GM13976 (cell line): ENCODE measurements around the gene SEC61B.
A peak's percentile ranks its signal among the peaks of the same experiment; 100 is the strongest.

Experiments
- DNase-seq: peaks from one replicate; pipeline ENCODE4 v3.0.0; 2012; ENCODE audit warnings: low spot score
- in situ Hi-C: fragments of 300-500 bp; cut with MboI; formaldehyde crosslinking; loops from one replicate; pipeline ENCODE4 v1.12.0; 2022; ENCODE audit warnings: low sequenced_read_pairs, mixed read lengths, inconsistent platforms; ENCODE audit not compliant: unreplicated experiment
- TF ChIP-seq, protein P1 (sequence below): IDR thresholded peaks from 2 replicates; pipeline ENCODE4 v1.5.1; 2012; ENCODE audit warnings: borderline replicate concordance, mild to moderate bottlenecking; ENCODE audit not compliant: insufficient read depth; ENCODE audit errors: extremely low read depth, missing control alignments, control extremely low read depth

Gene SEC61B

DNA sequence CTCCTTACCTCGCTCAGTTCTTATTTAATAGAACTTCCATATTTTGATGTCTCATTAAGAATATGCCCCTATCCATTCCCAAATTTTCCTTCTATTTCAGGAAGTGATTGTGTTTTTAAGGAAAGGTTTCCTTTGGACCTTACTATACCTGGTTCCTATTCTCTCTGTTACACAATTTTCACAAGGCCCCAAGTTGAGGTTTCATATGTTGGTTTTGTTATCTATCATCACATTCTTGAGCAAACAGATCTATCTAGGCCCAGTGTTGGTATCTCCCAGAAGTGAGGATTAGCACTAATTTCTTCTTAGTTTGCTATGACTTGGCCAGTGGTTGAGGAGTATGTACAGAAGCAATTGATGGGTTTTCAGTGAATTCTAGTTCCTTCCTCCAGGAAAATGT, 41.9 kb upstream of the SEC61B start:
- in situ Hi-C loops: loop anchor here (10.0 to 25.0 kb wide), 4 partner anchors 632 to 1132 kb away; partner anchors contain the start of gene NR4A3
- TF ChIP-seq, protein P1, sequence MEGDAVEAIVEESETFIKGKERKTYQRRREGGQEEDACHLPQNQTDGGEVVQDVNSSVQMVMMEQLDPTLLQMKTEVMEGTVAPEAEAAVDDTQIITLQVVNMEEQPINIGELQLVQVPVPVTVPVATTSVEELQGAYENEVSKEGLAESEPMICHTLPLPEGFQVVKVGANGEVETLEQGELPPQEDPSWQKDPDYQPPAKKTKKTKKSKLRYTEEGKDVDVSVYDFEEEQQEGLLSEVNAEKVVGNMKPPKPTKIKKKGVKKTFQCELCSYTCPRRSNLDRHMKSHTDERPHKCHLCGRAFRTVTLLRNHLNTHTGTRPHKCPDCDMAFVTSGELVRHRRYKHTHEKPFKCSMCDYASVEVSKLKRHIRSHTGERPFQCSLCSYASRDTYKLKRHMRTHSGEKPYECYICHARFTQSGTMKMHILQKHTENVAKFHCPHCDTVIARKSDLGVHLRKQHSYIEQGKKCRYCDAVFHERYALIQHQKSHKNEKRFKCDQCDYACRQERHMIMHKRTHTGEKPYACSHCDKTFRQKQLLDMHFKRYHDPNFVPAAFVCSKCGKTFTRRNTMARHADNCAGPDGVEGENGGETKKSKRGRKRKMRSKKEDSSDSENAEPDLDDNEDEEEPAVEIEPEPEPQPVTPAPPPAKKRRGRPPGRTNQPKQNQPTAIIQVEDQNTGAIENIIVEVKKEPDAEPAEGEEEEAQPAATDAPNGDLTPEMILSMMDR: no peak
- DNase-seq: peak; percentile 68

DNA sequence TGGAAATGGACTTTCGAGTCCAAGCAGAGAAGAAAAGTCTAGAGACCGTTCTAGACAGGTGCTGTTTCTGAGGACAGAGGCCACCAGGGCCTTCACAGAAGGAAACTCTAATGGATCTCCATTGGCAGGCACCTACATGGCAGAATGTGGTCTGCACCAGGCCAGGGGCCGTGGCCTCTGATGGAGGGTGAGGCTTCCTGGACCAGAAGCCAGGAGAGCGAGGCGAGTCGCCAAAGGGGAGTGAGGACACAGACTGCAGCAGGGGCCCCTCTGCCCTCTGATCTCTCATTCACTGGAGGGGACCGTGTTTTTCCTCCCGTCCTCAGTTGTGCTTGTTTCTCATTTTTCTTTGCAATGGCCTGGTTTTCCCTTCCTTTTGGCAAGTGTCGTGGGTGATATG, 41.4 kb upstream of the SEC61B start:
- TF ChIP-seq, protein P1: no peak
- in situ Hi-C loops: loop anchor here (10.0 to 25.0 kb wide), 4 partner anchors 632 to 1132 kb away; partner anchors contain the start of gene NR4A3
- no peak for DNase-seq

DNA sequence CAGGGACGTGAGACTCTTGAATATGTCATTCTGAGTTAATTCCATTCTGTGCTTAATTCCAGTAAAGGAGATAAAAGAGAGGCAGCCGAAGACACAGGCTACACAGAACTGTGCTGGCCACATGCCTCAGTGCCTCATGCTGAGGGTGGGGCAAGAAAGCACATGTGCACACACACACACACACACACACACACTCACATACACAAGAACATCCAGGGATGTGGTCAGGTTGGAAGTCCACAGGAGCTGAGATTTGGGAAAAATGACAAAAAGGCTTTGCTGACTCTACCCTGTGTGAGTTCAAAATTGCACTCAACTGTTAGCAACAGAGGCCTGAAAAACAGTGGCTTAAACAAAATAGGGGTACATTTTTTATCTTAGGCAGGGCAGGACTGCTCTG, 40.9 kb upstream of the SEC61B start:
- DNase-seq: no peak
- TF ChIP-seq, protein P1: no peak
- in situ Hi-C loops: loop anchor here (10.0 to 25.0 kb wide), 4 partner anchors 631 to 1131 kb away; partner anchors contain the start of gene NR4A3

DNA sequence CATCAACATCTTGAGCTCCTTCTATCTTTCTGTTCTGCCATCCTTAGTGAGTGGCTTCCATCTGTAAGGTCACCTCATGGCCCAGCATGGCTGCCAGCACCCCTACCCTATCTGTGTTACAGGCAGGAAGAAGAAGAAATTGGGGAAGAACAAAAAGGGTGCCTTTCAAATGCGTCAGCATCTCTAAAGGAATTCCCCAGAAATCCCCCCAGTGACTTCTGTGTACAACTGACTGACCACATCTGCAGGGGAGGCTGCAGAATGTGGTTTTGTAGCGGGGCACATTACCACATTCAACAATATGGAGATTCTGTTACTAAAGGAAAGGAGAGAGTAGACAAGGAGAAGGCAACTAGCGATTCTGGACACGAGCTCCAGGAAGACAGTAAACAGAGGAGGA, 40.5 kb upstream of the SEC61B start:
- peak; percentile 68 for DNase-seq
- TF ChIP-seq, protein P1: no peak
- in situ Hi-C loops: loop anchor here (10.0 to 25.0 kb wide), 4 partner anchors 631 to 1131 kb away; partner anchors contain the start of gene NR4A3

DNA sequence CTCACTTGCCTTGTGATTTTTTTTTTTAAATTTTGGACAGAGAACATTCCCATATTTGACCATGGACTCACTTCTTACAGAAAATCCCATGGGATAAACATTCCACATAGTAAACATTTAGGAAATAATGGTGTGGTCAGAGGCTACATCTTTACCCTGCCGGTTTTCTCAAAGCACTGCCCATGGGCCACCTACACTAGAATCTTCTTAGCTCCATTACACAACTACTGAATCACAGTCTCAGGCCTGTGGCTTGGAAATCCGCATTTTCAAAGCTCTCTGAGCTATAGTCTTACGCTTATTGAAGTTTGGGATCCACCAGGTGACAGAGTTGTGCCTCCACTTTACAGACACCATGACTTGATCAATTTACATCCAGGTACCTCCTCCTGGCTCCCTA, 39.7 kb upstream of the SEC61B start:
- in situ Hi-C loops: loop anchor here (10.0 to 25.0 kb wide), 4 partner anchors 630 to 1130 kb away; partner anchors contain the start of gene NR4A3
- TF ChIP-seq, protein P1: no peak
- DNase-seq: no peak

DNA sequence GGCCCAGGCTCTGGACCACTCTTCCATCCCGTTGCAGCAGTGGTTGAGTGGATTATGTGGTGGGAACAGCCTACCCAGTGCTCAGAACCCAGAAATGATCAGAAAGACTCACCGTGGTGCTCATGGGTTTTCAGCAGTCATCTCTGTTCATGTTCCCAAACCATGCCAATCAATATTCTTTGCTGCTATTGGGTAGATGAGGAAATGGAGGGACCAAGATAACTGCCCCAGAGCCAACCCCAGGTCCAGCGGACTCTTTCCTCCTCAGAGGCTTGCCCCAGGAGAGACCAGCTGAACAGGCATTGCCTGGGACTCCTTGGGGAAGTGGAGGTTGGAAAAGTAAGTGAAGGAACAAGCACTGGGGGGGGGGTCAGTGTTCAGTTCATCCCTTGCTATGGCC, 38.5 kb upstream of the SEC61B start:
- DNase-seq: no peak
- in situ Hi-C loops: loop anchor here (10.0 to 25.0 kb wide), 4 partner anchors 629 to 1129 kb away; partner anchors contain the start of gene NR4A3
- TF ChIP-seq, protein P1: no peak

DNA sequence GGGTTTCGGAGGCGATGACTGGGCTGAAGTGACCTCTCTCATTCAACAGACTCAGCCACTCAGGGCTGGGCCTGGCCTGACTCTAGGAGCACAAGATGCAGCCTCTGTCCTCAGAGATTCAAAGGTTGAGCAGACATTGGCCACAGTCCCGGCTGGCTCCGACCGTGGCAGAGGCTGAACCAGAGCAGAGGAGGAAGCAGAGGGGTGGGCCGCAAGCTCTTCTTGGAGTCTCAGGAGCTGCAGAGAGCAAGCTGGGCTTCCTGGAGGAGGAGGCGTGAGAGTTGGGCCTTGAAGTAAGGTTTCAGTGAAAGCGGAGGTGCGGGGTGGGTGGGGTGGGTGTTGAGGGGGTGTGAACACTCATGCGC, 38.0 kb upstream of the SEC61B start:
- in situ Hi-C loops: loop anchor here (10.0 to 25.0 kb wide), 4 partner anchors 628 to 1128 kb away; partner anchors contain the start of gene NR4A3
- DNase-seq: no peak
- TF ChIP-seq, protein P1: no peak
